Adrenal gland (tissue), 5 donors: ENCODE measurements around the gene CC2D2A.
"Not testable (repeated sequence)": the region's sequence is repeated elsewhere in the genome, so short reads cannot be mapped to it uniquely, and the experiment has no call there.

Experiments
- CTCF ChIP-seq, 6 experiments: fragments of 450-650 bp in 4 of 6; fragments of 200-600 bp in 2 of 6; sonication (generic) in 1 of 6; IDR thresholded peaks; 1 replicate in 5 of 6; 2 replicates in 1 of 6; pipeline versions ENCODE4 v1.5.1 to v1.8.0; 2016 to 2021; ENCODE audit warnings: antibody characterized with exemption in 6 of 6, mild to moderate bottlenecking in 2 of 6, moderate library complexity in 1 of 6
- POLR2A ChIP-seq, 2 donors: fragments of 450-650 bp; IDR thresholded peaks; one replicate each; pipeline ENCODE4 v1.6.1; 2017; ENCODE audit warnings: antibody characterized with exemption in 2 of 2, mild to moderate bottlenecking in 2 of 2, moderate library complexity in 1 of 2
- donor health status: DM: no; HTN: no; CAD: no.

- not testable (repeated sequence) for TF ChIP-seq CTCF, POLR2A (IDR thresholded peaks at IDR 0.05)
Measured at GRCh38 chr4:15617407-15617806, 147.7 kb downstream of the CC2D2A start.
